CD14-positive monocyte (primary cell): Measurements from ENCODE around the gene CHID1. TPM values are rescaled to one million over a fixed set of nuclear protein-coding genes. Genes with fewer than 3 reads are reported as not detected.

Source experiments
- DNase-seq, 3 donors: peaks; one replicate each; pipeline ENCODE4 v3.0.0-alpha.2; 2011 to 2022
- H2AFZ ChIP-seq: 2 replicates; pipeline ENCODE4 v1.6.0; 2012; ENCODE audit warnings: mild to moderate bottlenecking, low read depth, low read length, inconsistent platforms; ENCODE audit not compliant: insufficient read depth, poor library complexity, severe bottlenecking
- H3K27ac ChIP-seq, 2 donors: 1 replicate in 1 of 2; 2 replicates in 1 of 2; pipeline ENCODE4 v1.5.1; 2012 to 2013; ENCODE audit warnings: low read length in 2 of 2, control low read depth in 1 of 2, inconsistent platforms in 1 of 2, low read depth in 1 of 2, mild to moderate bottlenecking in 1 of 2
- H3K27me3 ChIP-seq, 2 donors: one replicate each; pipeline versions ENCODE4 v1.6.0 to v1.6.1; 2011 to 2013; ENCODE audit warnings: low read length in 2 of 2; ENCODE audit not compliant: control insufficient read depth in 2 of 2, insufficient read depth in 2 of 2
- H3K36me3 ChIP-seq, 2 donors: replicated peaks in 1 of 2; 1 replicate in 1 of 2; 2 replicates in 1 of 2; pipeline versions ENCODE4 v1.5.1 to v1.6.1; 2012 to 2013; ENCODE audit warnings: low read length in 2 of 2, control low read depth in 1 of 2, inconsistent platforms in 1 of 2, mild to moderate bottlenecking in 1 of 2; ENCODE audit not compliant: insufficient read depth in 2 of 2, control insufficient read depth in 1 of 2
- H3K4me1 ChIP-seq, 2 donors: 1 replicate in 1 of 2; 2 replicates in 1 of 2; pipeline versions ENCODE4 v1.5.1 to v1.6.1; 2012 to 2013; ENCODE audit warnings: low read length in 2 of 2, control low read depth in 1 of 2, inconsistent platforms in 1 of 2, mild to moderate bottlenecking in 1 of 2, moderate library complexity in 1 of 2; ENCODE audit not compliant: insufficient read depth in 2 of 2, control insufficient read depth in 1 of 2
- H3K4me2 ChIP-seq: replicated peaks from 2 replicates; pipeline ENCODE3; 2012; ENCODE audit warnings: low read length, moderate library complexity, mild to moderate bottlenecking; ENCODE audit not compliant: poor library complexity, severe bottlenecking; ENCODE audit errors: extremely low read depth
- H3K4me3 ChIP-seq, 3 experiments: fragments of 200-600 bp in 1 of 3; sonication (generic) in 1 of 3; replicated peaks in 1 of 3; 1 replicate in 2 of 3; 2 replicates in 1 of 3; pipeline ENCODE4 v1.5.1; 2011 to 2013; ENCODE audit warnings: low read length in 3 of 3, mild to moderate bottlenecking in 3 of 3, control low read depth in 2 of 3, low read depth in 2 of 3, inconsistent platforms in 1 of 3, moderate library complexity in 1 of 3
- H3K79me2 ChIP-seq: 2 replicates; pipeline ENCODE4 v1.6.0; 2012; ENCODE audit warnings: mild to moderate bottlenecking, control low read depth, inconsistent platforms, low read length, moderate library complexity; ENCODE audit not compliant: insufficient read depth
- H3K9ac ChIP-seq: 2 replicates; pipeline ENCODE4 v1.6.0; 2017; ENCODE audit warnings: low read length, mild to moderate bottlenecking; ENCODE audit not compliant: insufficient read depth, poor library complexity, severe bottlenecking
- H3K9me3 ChIP-seq, 2 donors: replicated peaks in 1 of 2; 1 replicate in 1 of 2; 2 replicates in 1 of 2; pipeline versions ENCODE4 v1.5.1 to v1.6.1; 2012 to 2013; ENCODE audit warnings: low read length in 2 of 2, control low read depth in 1 of 2; ENCODE audit not compliant: control insufficient read depth in 1 of 2, insufficient read depth in 1 of 2
- H4K20me1 ChIP-seq: 2 replicates; pipeline ENCODE4 v1.6.0; 2012; ENCODE audit warnings: mild to moderate bottlenecking, low read length, control low read depth, moderate library complexity; ENCODE audit not compliant: insufficient read depth
- H3K27ac Mint-ChIP-seq, 7 donors: one replicate each; pipeline ENCODE4 v1.8.0; 2020; ENCODE audit warnings: mild to moderate bottlenecking in 7 of 7, mixed read lengths in 7 of 7, moderate library complexity in 6 of 7, inconsistent platforms in 2 of 7
- H3K27me3 Mint-ChIP-seq, 3 donors: one replicate each; pipeline ENCODE4 v1.8.0; 2021 to 2022; ENCODE audit warnings: low read depth in 3 of 3, mild to moderate bottlenecking in 3 of 3, mixed read lengths in 3 of 3, moderate library complexity in 3 of 3, inconsistent platforms in 1 of 3
- H3K36me3 Mint-ChIP-seq, 2 donors: one replicate each; pipeline ENCODE4 v1.8.0; 2020; ENCODE audit warnings: mixed read lengths in 2 of 2, inconsistent platforms in 1 of 2, mild to moderate bottlenecking in 1 of 2
- H3K4me1 Mint-ChIP-seq: one replicate; pipeline ENCODE4 v1.8.0; 2020; ENCODE audit warnings: mild to moderate bottlenecking, mixed read lengths
- H3K4me3 Mint-ChIP-seq, 2 donors: one replicate each; pipeline ENCODE4 v1.8.0; 2020; ENCODE audit warnings: mild to moderate bottlenecking in 2 of 2, mixed read lengths in 2 of 2, moderate library complexity in 1 of 2
- H3K9me3 Mint-ChIP-seq, 7 donors: one replicate each; pipeline ENCODE4 v1.8.0; 2020 to 2022; ENCODE audit warnings: mixed read lengths in 7 of 7, mild to moderate bottlenecking in 6 of 7, moderate library complexity in 6 of 7, inconsistent platforms in 2 of 7
- CTCF ChIP-seq: fragments of 200-600 bp; IDR thresholded peaks from one replicate; pipeline ENCODE4 v1.8.0; 2022; ENCODE audit warnings: antibody characterized with exemption, mild to moderate bottlenecking
- WGBS: methylation state at CpG from one replicate; pipeline ENCODE4 v1.1.5; 2013; ENCODE audit warnings: missing lambda C conversion rate; ENCODE audit not compliant: insufficient coverage; 5-methylcytosine and 5-hydroxymethylcytosine counted together
- intact Hi-C, 2 donors: fragments of 100-400 bp; cut with micrococcal nuclease; formaldehyde crosslinking; loops; one replicate each; pipeline versions ENCODE4 v1.15.0 to v1.15.1; 2023
- polyA plus RNA-seq, 3 donors: library from polyadenylated mRNA; depleted of rRNA in 1 of 3; unstranded in 2 of 3; stranded (reverse) in 1 of 3; fragments of 300-500 nt in 2 of 3; fragments of >200 nt in 1 of 3; fragmentation: Illumina TruSeq in 2 of 3; gene quantifications; 1 replicate in 2 of 3; 2 replicates in 1 of 3; pipeline ENCODE4 v1.2.3, GENCODE V29; 2012 to 2021

The CHID1 gene
- polyA plus RNA-seq, 3 donors = 23.2 to 45.4 (median 45.0) TPM

GRCh38 chr11:870418-870817 is 40.2 kb downstream of the CHID1 start:
- Histone ChIP-seq H4K20me1 (no peaks in the 10 kb centered on the region), H3K4me1 (no peaks in the 10 kb centered on the region), H3K9me3 (no peaks in the 10 kb centered on the region), H3K9ac (no peak overlapping the region), H2AFZ (no peak overlapping the region), H3K36me3 (peaks cover 0 to 5% of the 10 kb centered on the region in 2 donors), H3K27me3 (no peaks in the 10 kb centered on the region), H3K27ac (no peak overlapping the region), H3K4me3 (no peak overlapping the region), H3K4me2 (no peak overlapping the region), H3K79me2 (no peaks in the 10 kb centered on the region)
- Mint-ChIP-seq H3K27me3 (peaks cover 0 to 2% (median 2%) of the 10 kb centered on the region in 3 donors), H3K36me3 (peaks cover 4 to 10% of the 10 kb centered on the region in 2 donors), H3K27ac (no peak overlapping the region), H3K9me3 (no peaks in the 10 kb centered on the region), H3K4me3 (no peak overlapping the region), H3K4me1 (no peaks in the 10 kb centered on the region)
- DNase-seq = no peak
- TF ChIP-seq CTCF = no peak
- WGBS = 92% methylated on average over 8 of the region's 8 CpGs
- intact Hi-C loops = no loop called here

DNA sequence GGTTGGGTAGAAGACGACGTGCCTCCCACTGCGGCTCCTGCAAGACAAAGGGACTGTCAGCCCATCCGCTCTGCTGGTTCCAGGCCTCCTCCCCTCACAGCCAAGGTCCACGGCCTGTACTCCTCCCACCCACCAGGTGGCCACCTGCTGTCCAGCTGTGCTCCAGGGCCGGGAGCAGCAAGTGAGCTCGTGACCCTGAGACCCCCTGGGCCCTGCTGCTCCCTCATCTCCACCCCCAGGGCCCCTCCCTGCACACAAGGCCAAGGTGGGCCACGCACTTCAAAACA is 40.5 kb downstream of the CHID1 start:
- Histone ChIP-seq H3K36me3 (peaks cover 0 to 6% of the 10 kb centered on the region in 2 donors), H3K4me3 (no peak overlapping the region), H3K4me2 (no peak overlapping the region), H3K27me3 (no peaks in the 10 kb centered on the region), H3K9ac (no peak overlapping the region), H3K79me2 (no peaks in the 10 kb centered on the region), H3K9me3 (no peaks in the 10 kb centered on the region), H4K20me1 (no peaks in the 10 kb centered on the region), H2AFZ (no peak overlapping the region), H3K27ac (no peak overlapping the region), H3K4me1 (no peaks in the 10 kb centered on the region)
- Mint-ChIP-seq H3K4me3 (no peak overlapping the region), H3K27me3 (peaks cover 0 to 2% (median 2%) of the 10 kb centered on the region in 3 donors), H3K27ac (no peak overlapping the region), H3K4me1 (no peaks in the 10 kb centered on the region), H3K9me3 (no peaks in the 10 kb centered on the region), H3K36me3 (peaks cover 4 to 7% of the 10 kb centered on the region in 2 donors)
- intact Hi-C loops = no loop called here
- peak; percentile 7 for TF ChIP-seq CTCF
- 87% methylated on average over 6 of the region's 8 CpGs for WGBS
- DNase-seq = no peak
